ENCODE measurements around the gene SLC6A12. TPM values are rescaled to one million over a fixed set of nuclear protein-coding genes. Genes with fewer than 3 reads are reported as not detected.

Gene SLC6A12
- total RNA-seq, 4 donors from 2014 or later: 0.57 TPM; not detected in 3

DNA sequence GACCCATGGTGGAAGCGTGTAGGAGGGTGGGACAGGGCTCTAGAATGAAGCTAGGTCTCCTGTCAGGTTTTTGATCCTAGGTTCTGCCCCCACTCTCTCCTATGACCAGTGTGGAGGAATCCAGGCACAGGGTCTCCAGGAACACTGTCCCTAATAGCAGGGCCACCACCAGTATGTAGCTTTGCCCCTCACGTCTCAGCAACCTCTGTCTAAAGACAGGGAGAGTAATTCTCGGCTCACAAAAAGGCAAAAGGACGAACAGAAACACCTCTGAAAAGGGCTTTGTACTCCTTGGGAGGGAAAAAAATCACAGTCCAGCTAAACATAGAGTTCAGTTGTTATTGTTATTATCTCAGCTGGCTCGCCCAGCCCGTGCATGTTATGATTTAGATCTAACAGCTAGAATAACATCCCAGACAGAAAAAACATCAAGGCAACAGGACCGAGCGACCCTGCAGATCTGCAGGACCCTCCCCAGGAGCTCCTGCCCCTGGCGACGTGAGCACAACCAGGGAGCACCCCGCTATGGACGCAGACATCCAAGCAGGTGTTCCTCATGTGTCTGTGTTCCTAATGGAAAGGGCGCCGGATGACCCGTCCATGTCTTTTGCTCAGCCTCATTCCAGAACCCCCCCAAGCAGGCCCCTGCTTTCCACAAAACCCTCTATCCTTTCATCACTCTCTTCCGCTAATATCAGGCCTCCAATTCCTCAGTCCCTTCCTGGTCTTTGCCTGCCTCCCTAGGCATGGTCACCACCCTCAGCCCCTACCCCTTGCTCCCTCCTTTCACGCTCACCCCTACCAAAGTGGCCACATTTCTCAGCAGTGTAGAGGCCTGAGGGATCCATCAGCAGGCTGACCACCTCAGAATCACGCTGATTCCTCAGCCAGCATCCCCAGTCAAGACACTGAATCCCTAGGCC is 14.2 kb upstream of the SLC6A12 start:
- no peak for DNase-seq
- TF ChIP-seq, protein P1, sequence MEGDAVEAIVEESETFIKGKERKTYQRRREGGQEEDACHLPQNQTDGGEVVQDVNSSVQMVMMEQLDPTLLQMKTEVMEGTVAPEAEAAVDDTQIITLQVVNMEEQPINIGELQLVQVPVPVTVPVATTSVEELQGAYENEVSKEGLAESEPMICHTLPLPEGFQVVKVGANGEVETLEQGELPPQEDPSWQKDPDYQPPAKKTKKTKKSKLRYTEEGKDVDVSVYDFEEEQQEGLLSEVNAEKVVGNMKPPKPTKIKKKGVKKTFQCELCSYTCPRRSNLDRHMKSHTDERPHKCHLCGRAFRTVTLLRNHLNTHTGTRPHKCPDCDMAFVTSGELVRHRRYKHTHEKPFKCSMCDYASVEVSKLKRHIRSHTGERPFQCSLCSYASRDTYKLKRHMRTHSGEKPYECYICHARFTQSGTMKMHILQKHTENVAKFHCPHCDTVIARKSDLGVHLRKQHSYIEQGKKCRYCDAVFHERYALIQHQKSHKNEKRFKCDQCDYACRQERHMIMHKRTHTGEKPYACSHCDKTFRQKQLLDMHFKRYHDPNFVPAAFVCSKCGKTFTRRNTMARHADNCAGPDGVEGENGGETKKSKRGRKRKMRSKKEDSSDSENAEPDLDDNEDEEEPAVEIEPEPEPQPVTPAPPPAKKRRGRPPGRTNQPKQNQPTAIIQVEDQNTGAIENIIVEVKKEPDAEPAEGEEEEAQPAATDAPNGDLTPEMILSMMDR (IDR thresholded peaks at IDR 0.05): no peak
- no peak for TF ChIP-seq POLR2A (IDR thresholded peaks at IDR 0.05)
- Histone ChIP-seq H3K27me3 (peaks cover 0 to 55% (median 0%) of the 10 kb centered on the region in 4 donors), H3K36me3 (no peaks in the 10 kb centered on the region), H3K4me3 (no peak overlapping the region), H3K4me1 (no peaks in the 10 kb centered on the region), H3K9me3 (no peaks in the 10 kb centered on the region), H3K27ac (no peak overlapping the region)
- WGBS, 2 donors: 69 to 73% methylated on average over 18 of the region's 18 CpGs
- intact Hi-C loops (cut with DNase I): no loop called here

DNA sequence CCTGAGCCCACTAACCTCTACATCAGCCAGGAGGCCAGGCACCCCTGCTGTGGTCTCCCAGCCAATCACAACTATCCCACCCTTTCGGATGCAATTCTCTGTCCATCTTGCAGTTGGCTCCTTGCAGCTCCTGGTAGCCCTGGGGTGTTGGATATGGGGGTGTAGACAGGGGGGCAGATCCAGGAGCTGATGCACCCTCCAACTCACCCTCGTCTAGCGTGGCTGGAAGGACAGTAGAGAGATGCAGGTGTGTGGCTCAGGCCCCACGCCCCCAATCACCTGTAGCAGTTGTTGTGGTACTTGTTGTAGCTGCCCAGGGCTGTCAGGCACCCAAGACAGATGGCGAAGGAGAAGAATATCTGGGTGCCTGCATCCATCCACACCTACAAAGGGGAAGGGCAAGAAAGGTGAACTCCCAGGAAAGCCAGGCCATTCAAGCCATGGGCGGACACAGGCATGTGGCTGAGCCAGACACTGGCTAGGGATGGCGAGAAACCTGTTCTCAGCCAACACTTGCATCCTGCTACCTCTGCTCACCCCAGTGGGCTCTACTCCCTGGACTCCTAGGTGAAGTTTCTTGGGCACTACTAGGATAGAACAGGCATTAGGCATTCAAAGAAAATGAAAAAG is 13.4 kb upstream of the SLC6A12 start:
- DNase-seq: no peak
- no peak for TF ChIP-seq POLR2A (IDR thresholded peaks at IDR 0.05)
- TF ChIP-seq, protein P1 (IDR thresholded peaks at IDR 0.05): no peak
- 80 to 83% methylated on average over 2 to 6 of the region's 7 CpGs for WGBS, 2 donors
- peaks cover 0 to 57% (median 0%) of the 10 kb centered on the region in 4 donors for H3K27me3 ChIP-seq
- no peaks in the 10 kb centered on the region for H3K4me1 ChIP-seq
- intact Hi-C loops (cut with DNase I): no loop called here
- H3K9me3 ChIP-seq: no peaks in the 10 kb centered on the region
- no peaks in the 10 kb centered on the region for H3K36me3 ChIP-seq
- H3K4me3 ChIP-seq: no peak overlapping the region
- H3K27ac ChIP-seq: no peak overlapping the region

DNA sequence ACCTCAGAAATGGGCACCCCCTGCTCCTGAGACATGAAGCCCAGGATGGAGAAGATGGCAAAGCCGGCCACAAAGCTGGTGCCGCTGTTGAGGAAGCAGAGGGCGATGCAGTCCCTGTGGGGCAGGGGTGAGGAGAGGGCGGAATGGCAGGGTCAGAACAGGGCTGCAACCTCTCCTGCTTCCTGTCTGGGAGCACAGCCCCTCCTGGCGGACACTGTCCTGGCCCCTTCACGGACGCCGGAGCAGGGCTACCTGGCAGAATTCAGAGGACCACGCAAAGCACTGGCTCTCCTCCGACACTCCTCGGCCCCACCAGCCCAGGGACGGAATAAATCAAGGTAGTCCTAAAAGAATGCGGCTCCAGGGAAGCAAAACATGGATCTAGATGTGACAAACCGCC is 12.4 kb upstream of the SLC6A12 start:
- no peaks in the 10 kb centered on the region for H3K4me1 ChIP-seq
- 81 to 86% methylated on average over 6 to 8 of the region's 14 CpGs for WGBS, 2 donors
- no peak overlapping the region for H3K27ac ChIP-seq
- intact Hi-C loops (cut with DNase I): no loop called here
- no peak for TF ChIP-seq POLR2A (IDR thresholded peaks at IDR 0.05)
- TF ChIP-seq, protein P1 (IDR thresholded peaks at IDR 0.05): no peak
- DNase-seq: no peak
- H3K4me3 ChIP-seq: no peak overlapping the region
- no peaks in the 10 kb centered on the region for H3K36me3 ChIP-seq
- H3K27me3 ChIP-seq: peaks cover 0 to 60% (median 0%) of the 10 kb centered on the region in 4 donors
- no peaks in the 10 kb centered on the region for H3K9me3 ChIP-seq

DNA sequence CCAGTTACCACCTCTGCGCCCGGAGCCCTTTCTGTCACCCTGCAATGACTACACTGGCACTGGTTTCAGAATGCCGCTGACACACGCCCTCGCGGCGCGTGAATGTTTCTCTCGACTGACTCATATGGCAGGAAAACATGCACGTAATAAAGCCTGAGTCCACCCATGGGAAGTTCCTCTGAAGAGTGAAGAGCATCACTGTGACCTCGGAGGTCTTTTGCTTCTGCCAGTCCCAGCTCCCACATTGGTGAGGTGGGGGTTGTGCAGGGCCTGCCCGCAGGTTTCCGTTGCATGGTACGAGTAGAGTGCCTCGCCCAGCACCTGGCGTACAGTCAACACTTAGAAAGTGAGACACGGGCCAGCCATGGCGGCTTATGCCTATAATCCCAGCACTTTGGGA is 11.1 kb upstream of the SLC6A12 start:
- intact Hi-C loops (cut with DNase I): no loop called here
- no peak for TF ChIP-seq POLR2A (IDR thresholded peaks at IDR 0.05)
- TF ChIP-seq, protein P1 (IDR thresholded peaks at IDR 0.05): no peak
- no peaks in the 10 kb centered on the region for H3K9me3 ChIP-seq
- 76 to 92% methylated on average over 7 to 17 of the region's 18 CpGs for WGBS, 2 donors
- H3K27ac ChIP-seq: no peak overlapping the region
- no peak for DNase-seq
- no peaks in the 10 kb centered on the region for H3K4me1 ChIP-seq
- H3K36me3 ChIP-seq: no peaks in the 10 kb centered on the region
- peaks cover 0 to 62% (median 0%) of the 10 kb centered on the region in 4 donors for H3K27me3 ChIP-seq
- no peak overlapping the region for H3K4me3 ChIP-seq

DNA sequence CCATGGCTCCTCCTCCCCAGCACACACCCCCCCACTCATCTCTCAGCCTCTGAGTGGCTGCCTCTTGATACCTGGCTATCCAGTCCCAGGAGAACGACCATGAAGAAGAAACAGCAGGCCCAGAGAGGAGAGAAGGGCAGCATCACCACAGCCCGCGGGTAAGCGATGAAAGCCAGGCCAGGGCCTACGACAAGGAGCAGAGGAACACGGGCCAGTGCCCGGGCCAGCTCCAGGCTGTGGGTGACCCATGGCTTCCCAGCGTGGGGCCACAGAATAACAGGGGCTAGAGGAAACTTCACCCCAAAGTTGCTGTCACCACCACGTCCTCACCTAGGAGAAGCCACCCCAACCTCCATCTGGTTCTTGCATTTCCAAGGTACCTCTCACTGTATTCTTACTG is 10.4 kb upstream of the SLC6A12 start:
- no peak overlapping the region for H3K27ac ChIP-seq
- WGBS, 2 donors: 80 to 85% methylated on average over 7 to 8 of the region's 9 CpGs
- no peaks in the 10 kb centered on the region for H3K36me3 ChIP-seq
- H3K27me3 ChIP-seq: peaks cover 0 to 61% (median 0%) of the 10 kb centered on the region in 4 donors
- TF ChIP-seq, protein P1 (IDR thresholded peaks at IDR 0.05): no peak
- TF ChIP-seq POLR2A (IDR thresholded peaks at IDR 0.05): no peak
- no peak overlapping the region for H3K4me3 ChIP-seq
- DNase-seq: no peak
- H3K9me3 ChIP-seq: no peaks in the 10 kb centered on the region
- H3K4me1 ChIP-seq: no peaks in the 10 kb centered on the region
- intact Hi-C loops (cut with DNase I): no loop called here
